Activated CD8-positive, alpha-beta T cell treated with anti-CD3 and anti-CD28 coated beads, Interleukin-2, amount 10 ng/mL, durations not matched to agents 7 days and 5 days (primary cell): ENCODE results near the gene SLC2A4. TPM values are rescaled to one million over a fixed set of nuclear protein-coding genes. Genes with fewer than 3 reads are reported as not detected.
"Not testable (repeated sequence)": the region's sequence is repeated elsewhere in the genome, so short reads cannot be mapped to it uniquely, and the experiment has no call there.

Source experiments
- ATAC-seq: fragments of 150-1000 bp; cut with Tn5 transposase; one replicate; pipeline ENCODE4 v1.10.0; 2021; ENCODE audit warnings: moderate library complexity
- CTCF ChIA-PET: fragments of 350-600 bp; sonication (Branson Sonifier 250); formaldehyde crosslinking; loops from one replicate; lab custom pipeline; 2021; ENCODE audit warnings: antibody characterized with exemption; lab: Charles Lee
- POLR2A ChIA-PET: fragments of 350-600 bp; sonication (Branson Sonifier 250); formaldehyde crosslinking; loops from one replicate; lab custom pipeline; 2021; ENCODE audit warnings: antibody characterized with exemption; lab: Charles Lee
- DNase-seq: peaks from one replicate; pipeline ENCODE4 v3.0.0-alpha.2; 2020
- H3K27ac Mint-ChIP-seq: one replicate; pipeline ENCODE4 v1.8.0; 2021; ENCODE audit warnings: mild to moderate bottlenecking, mixed read lengths
- H3K27me3 Mint-ChIP-seq: one replicate; pipeline ENCODE4 v1.8.0; 2021; ENCODE audit warnings: low read depth, mixed read lengths
- H3K36me3 Mint-ChIP-seq: one replicate; pipeline ENCODE4 v1.8.0; 2021; ENCODE audit warnings: low read depth, mixed read lengths
- H3K4me1 Mint-ChIP-seq: one replicate; pipeline ENCODE4 v1.8.0; 2021; ENCODE audit warnings: low read depth, mixed read lengths
- H3K4me3 Mint-ChIP-seq: one replicate; pipeline ENCODE4 v1.8.0; 2021; ENCODE audit warnings: mild to moderate bottlenecking, mixed read lengths
- H3K9me3 Mint-ChIP-seq: one replicate; pipeline ENCODE4 v1.8.0; 2022; ENCODE audit warnings: mixed read lengths; ENCODE audit not compliant: insufficient read depth
- total RNA-seq, 2 experiments: library from RNA; stranded (reverse); gene quantifications; one replicate each; pipeline ENCODE4 v1.2.3, GENCODE V29; 2021

SLC2A4 gene
- total RNA-seq, 2 experiments from 2014 or later: not detected

- Mint-ChIP-seq H3K36me3 (peaks cover 33% of the 10 kb centered on the region), H3K4me3 (peak overlapping the region; percentile 85), H3K27ac (peak overlapping the region; percentile 98), H3K4me1 (peaks cover 62% of the 10 kb centered on the region)
- not testable (repeated sequence) for H3K9me3 Mint-ChIP-seq, H3K27me3 Mint-ChIP-seq, DNase-seq, ATAC-seq
- ChIA-PET POLR2A (interaction anchor here (0.6 to 4.9 kb wide), 17 partner anchors 9 to 351 kb away, joined by 3 to 54 read pairs (median 7); partner anchors contain the start of genes GPS2, TMEM102, TNFSF12 and TP53), CTCF (interaction anchor here (0.7 to 4.0 kb wide), 14 partner anchors 10 to 352 kb away, joined by 3 to 41 read pairs (median 10); partner anchors contain the start of genes KCTD11, TMEM95 and TP53)
Observed at GRCh38 chr17:7335765-7336164, 54.2 kb downstream of the SLC2A4 start.

GRCh38 chr17:7336240-7337175 is 55.0 kb downstream of the SLC2A4 start, which contains the start of gene ACAP1:
Gene ACAP1 (plus strand): TSS chr17:7336529. CDS start chr17:7336735, 206 bp downstream.
- Mint-ChIP-seq H3K36me3 (peaks cover 37% of the 10 kb centered on the region), H3K9me3 (no peaks in the 10 kb centered on the region), H3K27me3 (no peaks in the 10 kb centered on the region), H3K4me3 (peak within 1 kb of the TSS; percentile 85), H3K27ac (peak within 1 kb of the TSS; percentile 98), H3K4me1 (peaks cover 59% of the 10 kb centered on the region)
- peak; percentile 95 for ATAC-seq
- POLR2A ChIA-PET: interaction anchor here (0.6 to 4.9 kb wide), 23 partner anchors 8 to 350 kb away, joined by 3 to 54 read pairs (median 4); partner anchors contain the start of genes GPS2, POLR2A, TMEM102 and TNFSF12
- peak; percentile 95 for DNase-seq
- CTCF ChIA-PET: interaction anchor here (0.6 to 4.0 kb wide), 22 partner anchors 9 to 351 kb away, joined by 3 to 41 read pairs (median 5); partner anchors contain the start of genes CTDNEP1, GPS2, KCTD11 and SLC2A4

- H3K9me3 Mint-ChIP-seq, H3K27me3 Mint-ChIP-seq, ATAC-seq, DNase-seq: not testable (repeated sequence)
- peaks cover 53% of the 10 kb centered on the region for H3K4me1 Mint-ChIP-seq
- H3K36me3 Mint-ChIP-seq: peaks cover 46% of the 10 kb centered on the region
- peak overlapping the region; percentile 98 for H3K27ac Mint-ChIP-seq
- CTCF ChIA-PET: interaction anchor here (1.0 to 4.0 kb wide), 12 partner anchors 8 to 220 kb away, joined by 3 to 41 read pairs (median 14); partner anchors contain the start of genes GPS2, KCTD11 and TMEM95
- peak overlapping the region; percentile 85 for H3K4me3 Mint-ChIP-seq
- POLR2A ChIA-PET: interaction anchor here (0.6 to 4.9 kb wide), 16 partner anchors 8 to 893 kb away, joined by 3 to 54 read pairs (median 7); partner anchors contain the start of genes GPS2, POLR2A, TMEM102 and TP53
Observed at GRCh38 chr17:7337600-7337999, 56.1 kb downstream of the SLC2A4 start.

Other genes with a start within 250 kb of the SLC2A4 start
- gene SLC16A13, start 245.7 kb upstream of the SLC2A4 start, total RNA-seq: 10 to 100 TPM; 14.8 to 15.0 TPM
- under 1 TPM; 0.34 to 0.39 TPM for gene SLC16A11, start 237.6 kb upstream of the SLC2A4 start, total RNA-seq
- not detected for gene CLEC10A, start 201.5 kb upstream of the SLC2A4 start, total RNA-seq
- not detected for gene ASGR2, start 166.9 kb upstream of the SLC2A4 start, total RNA-seq
- 1 to 10 TPM in 1 of 2 experiments, under 1 TPM in 1; 0.63 to 1.3 TPM for gene ASGR1, start 102.3 kb upstream of the SLC2A4 start, total RNA-seq
- gene DLG4, start 61.9 kb upstream of the SLC2A4 start, total RNA-seq: 10 to 100 TPM; 10.1 to 11.7 TPM
- 100 to 1,000 TPM; 348 to 371 TPM for gene ACADVL, start 61.8 kb upstream of the SLC2A4 start, total RNA-seq
- 10 to 100 TPM; 52.4 to 56.6 TPM for gene DVL2, start 47.2 kb upstream of the SLC2A4 start, total RNA-seq
- 10 to 100 TPM; 53.6 to 57.9 TPM for gene PHF23, start 42.3 kb upstream of the SLC2A4 start, total RNA-seq
- 100 to 1,000 TPM; 203 to 227 TPM for gene GABARAP, start 39.3 kb upstream of the SLC2A4 start, total RNA-seq
- 100 to 1,000 TPM; 171 to 186 TPM for gene CTDNEP1, start 30.0 kb upstream of the SLC2A4 start, total RNA-seq
- gene ELP5, start 29.5 kb upstream of the SLC2A4 start, total RNA-seq: 10 to 100 TPM; 63.5 to 66.1 TPM
- gene CLDN7, start 19.2 kb upstream of the SLC2A4 start, total RNA-seq: 1 to 10 TPM; 1.1 to 1.3 TPM
- under 1 TPM; 0.37 to 0.66 TPM for gene YBX2, start 12.9 kb downstream of the SLC2A4 start, total RNA-seq
- 100 to 1,000 TPM; 685 to 690 TPM for gene EIF5A, start 25.9 kb downstream of the SLC2A4 start, total RNA-seq
- 10 to 100 TPM; 86.3 to 88.0 TPM for gene GPS2, start 33.6 kb downstream of the SLC2A4 start, total RNA-seq
- gene NEURL4, start 47.6 kb downstream of the SLC2A4 start, total RNA-seq: 10 to 100 TPM; 45.6 to 47.0 TPM
- gene ACAP1, start 54.8 kb downstream of the SLC2A4 start, total RNA-seq: 100 to 1,000 TPM; 573 to 605 TPM
- gene KCTD11, start 70.4 kb downstream of the SLC2A4 start, total RNA-seq: 10 to 100 TPM; 11.4 to 11.8 TPM
- not detected for gene TMEM95, start 73.4 kb downstream of the SLC2A4 start, total RNA-seq
- 1 to 10 TPM; 2.1 to 2.6 TPM for gene TNK1, start 99.4 kb downstream of the SLC2A4 start, total RNA-seq
- 10 to 100 TPM; 87.9 to 92.6 TPM for gene PLSCR3, start 112.8 kb downstream of the SLC2A4 start, total RNA-seq
- 10 to 100 TPM; 61.8 to 62.3 TPM for gene TMEM256, start 122.4 kb downstream of the SLC2A4 start, total RNA-seq
- gene NLGN2, start 126.1 kb downstream of the SLC2A4 start, total RNA-seq: 1 to 10 TPM; 4.7 to 5.2 TPM
- not detected for gene SPEM1, start 138.6 kb downstream of the SLC2A4 start, total RNA-seq
- not detected for gene SPEM2, start 143.9 kb downstream of the SLC2A4 start, total RNA-seq
- not detected for gene SPEM3, start 147.1 kb downstream of the SLC2A4 start, total RNA-seq
- gene TMEM102, start 153.7 kb downstream of the SLC2A4 start, total RNA-seq: 10 to 100 TPM; 16.5 to 18.1 TPM
- gene FGF11, start 157.8 kb downstream of the SLC2A4 start, total RNA-seq: 10 to 100 TPM; 16.6 to 18.8 TPM
- 10 to 100 TPM; 14.1 to 15.7 TPM for gene CHRNB1, start 163.3 kb downstream of the SLC2A4 start, total RNA-seq
- 10 to 100 TPM; 29.8 to 30.0 TPM for gene ZBTB4, start 197.9 kb downstream of the SLC2A4 start, total RNA-seq
- not detected for gene SLC35G6, start 199.7 kb downstream of the SLC2A4 start, total RNA-seq
- gene POLR2A, start 202.6 kb downstream of the SLC2A4 start, total RNA-seq: 100 to 1,000 TPM; 183 to 185 TPM